ENCODE results near the gene SYNRG.

- TF ChIP-seq, protein P1, sequence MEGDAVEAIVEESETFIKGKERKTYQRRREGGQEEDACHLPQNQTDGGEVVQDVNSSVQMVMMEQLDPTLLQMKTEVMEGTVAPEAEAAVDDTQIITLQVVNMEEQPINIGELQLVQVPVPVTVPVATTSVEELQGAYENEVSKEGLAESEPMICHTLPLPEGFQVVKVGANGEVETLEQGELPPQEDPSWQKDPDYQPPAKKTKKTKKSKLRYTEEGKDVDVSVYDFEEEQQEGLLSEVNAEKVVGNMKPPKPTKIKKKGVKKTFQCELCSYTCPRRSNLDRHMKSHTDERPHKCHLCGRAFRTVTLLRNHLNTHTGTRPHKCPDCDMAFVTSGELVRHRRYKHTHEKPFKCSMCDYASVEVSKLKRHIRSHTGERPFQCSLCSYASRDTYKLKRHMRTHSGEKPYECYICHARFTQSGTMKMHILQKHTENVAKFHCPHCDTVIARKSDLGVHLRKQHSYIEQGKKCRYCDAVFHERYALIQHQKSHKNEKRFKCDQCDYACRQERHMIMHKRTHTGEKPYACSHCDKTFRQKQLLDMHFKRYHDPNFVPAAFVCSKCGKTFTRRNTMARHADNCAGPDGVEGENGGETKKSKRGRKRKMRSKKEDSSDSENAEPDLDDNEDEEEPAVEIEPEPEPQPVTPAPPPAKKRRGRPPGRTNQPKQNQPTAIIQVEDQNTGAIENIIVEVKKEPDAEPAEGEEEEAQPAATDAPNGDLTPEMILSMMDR (IDR thresholded peaks at IDR 0.05): no peak
- TF ChIP-seq POLR2A (IDR thresholded peaks at IDR 0.05) (no peak), POLR2AphosphoS5 (IDR thresholded peaks at IDR 0.05) (no peak), EP300 (IDR thresholded peaks at IDR 0.05) (no peak)
Measured at GRCh38 chr17:37605081-37605480, 4.1 kb downstream of the SYNRG start.

Measured in stomach (tissue), 4 donors.